Measurements from ENCODE around the gene SCMH1.

DNA sequence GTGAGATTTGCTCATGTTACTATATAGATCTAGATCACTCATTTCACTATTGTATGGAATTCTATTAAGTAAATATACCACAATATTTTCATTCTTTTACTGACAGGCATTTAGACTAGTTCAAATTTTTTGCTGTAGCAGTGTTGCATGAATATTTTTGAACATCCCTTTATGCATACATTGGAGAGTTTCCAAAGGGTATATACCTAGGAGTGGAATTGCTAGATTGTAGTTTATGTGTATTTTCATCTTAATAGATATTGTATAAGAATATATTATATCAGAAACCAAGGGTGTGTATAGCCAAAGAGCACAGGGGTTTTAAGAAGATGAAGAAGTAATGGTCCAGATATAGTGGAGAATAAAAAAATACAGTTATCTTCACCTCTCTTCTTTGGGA is 6.2 kb downstream of the SCMH1 start:
- TF ChIP-seq EP300 (IDR thresholded peaks at IDR 0.05) (no peak), POLR2AphosphoS5 (IDR thresholded peaks at IDR 0.05) (no peak), POLR2A (IDR thresholded peaks at IDR 0.05) (no peak)
- TF ChIP-seq, protein P1, sequence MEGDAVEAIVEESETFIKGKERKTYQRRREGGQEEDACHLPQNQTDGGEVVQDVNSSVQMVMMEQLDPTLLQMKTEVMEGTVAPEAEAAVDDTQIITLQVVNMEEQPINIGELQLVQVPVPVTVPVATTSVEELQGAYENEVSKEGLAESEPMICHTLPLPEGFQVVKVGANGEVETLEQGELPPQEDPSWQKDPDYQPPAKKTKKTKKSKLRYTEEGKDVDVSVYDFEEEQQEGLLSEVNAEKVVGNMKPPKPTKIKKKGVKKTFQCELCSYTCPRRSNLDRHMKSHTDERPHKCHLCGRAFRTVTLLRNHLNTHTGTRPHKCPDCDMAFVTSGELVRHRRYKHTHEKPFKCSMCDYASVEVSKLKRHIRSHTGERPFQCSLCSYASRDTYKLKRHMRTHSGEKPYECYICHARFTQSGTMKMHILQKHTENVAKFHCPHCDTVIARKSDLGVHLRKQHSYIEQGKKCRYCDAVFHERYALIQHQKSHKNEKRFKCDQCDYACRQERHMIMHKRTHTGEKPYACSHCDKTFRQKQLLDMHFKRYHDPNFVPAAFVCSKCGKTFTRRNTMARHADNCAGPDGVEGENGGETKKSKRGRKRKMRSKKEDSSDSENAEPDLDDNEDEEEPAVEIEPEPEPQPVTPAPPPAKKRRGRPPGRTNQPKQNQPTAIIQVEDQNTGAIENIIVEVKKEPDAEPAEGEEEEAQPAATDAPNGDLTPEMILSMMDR (IDR thresholded peaks at IDR 0.05): no peak

Data from upper lobe of left lung (tissue), 4 donors.